Measurements from ENCODE around the gene SYTL3. TPM values are rescaled to one million over a fixed set of nuclear protein-coding genes. Genes with fewer than 3 reads are reported as not detected.

The SYTL3 gene
- total RNA-seq, 1 experiment from 2014 or later: 0.28 TPM

DNA sequence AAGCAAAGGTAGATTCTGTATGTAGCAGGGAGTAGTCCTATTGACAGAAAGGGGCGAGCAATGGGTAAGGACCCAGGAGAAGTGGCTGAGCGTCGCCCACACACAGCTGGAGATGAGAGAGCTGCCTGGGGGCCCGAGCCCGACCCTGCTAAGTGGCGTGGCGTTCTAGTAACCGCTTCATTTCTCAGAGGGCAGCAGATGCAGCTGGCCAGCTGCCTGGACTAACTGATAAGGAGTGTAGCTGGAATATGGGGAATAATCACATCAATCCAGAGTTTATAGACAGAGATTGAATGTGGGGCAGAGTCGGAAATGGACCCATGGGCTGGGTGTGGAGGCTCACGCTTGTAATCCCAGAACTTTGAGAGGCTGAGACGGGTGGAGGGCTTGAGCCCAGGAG is 104.9 kb downstream of the SYTL3 start (continued):
- TF ChIP-seq, protein P1, sequence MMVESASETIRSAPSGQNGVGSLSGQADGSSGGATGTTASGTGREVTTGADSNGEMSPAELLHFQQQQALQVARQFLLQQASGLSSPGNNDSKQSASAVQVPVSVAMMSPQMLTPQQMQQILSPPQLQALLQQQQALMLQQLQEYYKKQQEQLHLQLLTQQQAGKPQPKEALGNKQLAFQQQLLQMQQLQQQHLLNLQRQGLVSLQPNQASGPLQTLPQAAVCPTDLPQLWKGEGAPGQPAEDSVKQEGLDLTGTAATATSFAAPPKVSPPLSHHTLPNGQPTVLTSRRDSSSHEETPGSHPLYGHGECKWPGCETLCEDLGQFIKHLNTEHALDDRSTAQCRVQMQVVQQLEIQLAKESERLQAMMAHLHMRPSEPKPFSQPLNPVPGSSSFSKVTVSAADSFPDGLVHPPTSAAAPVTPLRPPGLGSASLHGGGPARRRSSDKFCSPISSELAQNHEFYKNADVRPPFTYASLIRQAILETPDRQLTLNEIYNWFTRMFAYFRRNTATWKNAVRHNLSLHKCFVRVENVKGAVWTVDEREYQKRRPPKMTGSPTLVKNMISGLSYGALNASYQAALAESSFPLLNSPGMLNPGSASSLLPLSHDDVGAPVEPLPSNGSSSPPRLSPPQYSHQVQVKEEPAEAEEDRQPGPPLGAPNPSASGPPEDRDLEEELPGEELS (CRISPR knock-in tag; IDR thresholded peaks at IDR 0.05): no peak
- TF ChIP-seq, protein P2, sequence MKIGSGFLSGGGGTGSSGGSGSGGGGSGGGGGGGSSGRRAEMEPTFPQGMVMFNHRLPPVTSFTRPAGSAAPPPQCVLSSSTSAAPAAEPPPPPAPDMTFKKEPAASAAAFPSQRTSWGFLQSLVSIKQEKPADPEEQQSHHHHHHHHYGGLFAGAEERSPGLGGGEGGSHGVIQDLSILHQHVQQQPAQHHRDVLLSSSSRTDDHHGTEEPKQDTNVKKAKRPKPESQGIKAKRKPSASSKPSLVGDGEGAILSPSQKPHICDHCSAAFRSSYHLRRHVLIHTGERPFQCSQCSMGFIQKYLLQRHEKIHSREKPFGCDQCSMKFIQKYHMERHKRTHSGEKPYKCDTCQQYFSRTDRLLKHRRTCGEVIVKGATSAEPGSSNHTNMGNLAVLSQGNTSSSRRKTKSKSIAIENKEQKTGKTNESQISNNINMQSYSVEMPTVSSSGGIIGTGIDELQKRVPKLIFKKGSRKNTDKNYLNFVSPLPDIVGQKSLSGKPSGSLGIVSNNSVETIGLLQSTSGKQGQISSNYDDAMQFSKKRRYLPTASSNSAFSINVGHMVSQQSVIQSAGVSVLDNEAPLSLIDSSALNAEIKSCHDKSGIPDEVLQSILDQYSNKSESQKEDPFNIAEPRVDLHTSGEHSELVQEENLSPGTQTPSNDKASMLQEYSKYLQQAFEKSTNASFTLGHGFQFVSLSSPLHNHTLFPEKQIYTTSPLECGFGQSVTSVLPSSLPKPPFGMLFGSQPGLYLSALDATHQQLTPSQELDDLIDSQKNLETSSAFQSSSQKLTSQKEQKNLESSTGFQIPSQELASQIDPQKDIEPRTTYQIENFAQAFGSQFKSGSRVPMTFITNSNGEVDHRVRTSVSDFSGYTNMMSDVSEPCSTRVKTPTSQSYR (CRISPR knock-in tag; IDR thresholded peaks at IDR 0.05): no peak
- TF ChIP-seq FOXK1 (CRISPR knock-in tag; IDR thresholded peaks at IDR 0.05) (no peak), ZNF396 (CRISPR knock-in tag; IDR thresholded peaks at IDR 0.05; ENCODE audit: borderline replicate concordance) (no peak), CREB1 (CRISPR knock-in tag; IDR thresholded peaks at IDR 0.05) (no peak), ZNF423 (CRISPR knock-in tag; IDR thresholded peaks at IDR 0.05) (no peak), ZNF416 (CRISPR knock-in tag; IDR thresholded peaks at IDR 0.05) (no peak), NFE2L1 (CRISPR knock-in tag; IDR thresholded peaks at IDR 0.05) (no peak)
- TF ChIP-seq, protein P3, sequence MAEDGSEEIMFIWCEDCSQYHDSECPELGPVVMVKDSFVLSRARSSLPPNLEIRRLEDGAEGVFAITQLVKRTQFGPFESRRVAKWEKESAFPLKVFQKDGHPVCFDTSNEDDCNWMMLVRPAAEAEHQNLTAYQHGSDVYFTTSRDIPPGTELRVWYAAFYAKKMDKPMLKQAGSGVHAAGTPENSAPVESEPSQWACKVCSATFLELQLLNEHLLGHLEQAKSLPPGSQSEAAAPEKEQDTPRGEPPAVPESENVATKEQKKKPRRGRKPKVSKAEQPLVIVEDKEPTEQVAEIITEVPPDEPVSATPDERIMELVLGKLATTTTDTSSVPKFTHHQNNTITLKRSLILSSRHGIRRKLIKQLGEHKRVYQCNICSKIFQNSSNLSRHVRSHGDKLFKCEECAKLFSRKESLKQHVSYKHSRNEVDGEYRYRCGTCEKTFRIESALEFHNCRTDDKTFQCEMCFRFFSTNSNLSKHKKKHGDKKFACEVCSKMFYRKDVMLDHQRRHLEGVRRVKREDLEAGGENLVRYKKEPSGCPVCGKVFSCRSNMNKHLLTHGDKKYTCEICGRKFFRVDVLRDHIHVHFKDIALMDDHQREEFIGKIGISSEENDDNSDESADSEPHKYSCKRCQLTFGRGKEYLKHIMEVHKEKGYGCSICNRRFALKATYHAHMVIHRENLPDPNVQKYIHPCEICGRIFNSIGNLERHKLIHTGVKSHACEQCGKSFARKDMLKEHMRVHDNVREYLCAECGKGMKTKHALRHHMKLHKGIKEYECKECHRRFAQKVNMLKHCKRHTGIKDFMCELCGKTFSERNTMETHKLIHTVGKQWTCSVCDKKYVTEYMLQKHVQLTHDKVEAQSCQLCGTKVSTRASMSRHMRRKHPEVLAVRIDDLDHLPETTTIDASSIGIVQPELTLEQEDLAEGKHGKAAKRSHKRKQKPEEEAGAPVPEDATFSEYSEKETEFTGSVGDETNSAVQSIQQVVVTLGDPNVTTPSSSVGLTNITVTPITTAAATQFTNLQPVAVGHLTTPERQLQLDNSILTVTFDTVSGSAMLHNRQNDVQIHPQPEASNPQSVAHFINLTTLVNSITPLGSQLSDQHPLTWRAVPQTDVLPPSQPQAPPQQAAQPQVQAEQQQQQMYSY (CRISPR knock-in tag; IDR thresholded peaks at IDR 0.05): no peak
- TF ChIP-seq, protein P4, sequence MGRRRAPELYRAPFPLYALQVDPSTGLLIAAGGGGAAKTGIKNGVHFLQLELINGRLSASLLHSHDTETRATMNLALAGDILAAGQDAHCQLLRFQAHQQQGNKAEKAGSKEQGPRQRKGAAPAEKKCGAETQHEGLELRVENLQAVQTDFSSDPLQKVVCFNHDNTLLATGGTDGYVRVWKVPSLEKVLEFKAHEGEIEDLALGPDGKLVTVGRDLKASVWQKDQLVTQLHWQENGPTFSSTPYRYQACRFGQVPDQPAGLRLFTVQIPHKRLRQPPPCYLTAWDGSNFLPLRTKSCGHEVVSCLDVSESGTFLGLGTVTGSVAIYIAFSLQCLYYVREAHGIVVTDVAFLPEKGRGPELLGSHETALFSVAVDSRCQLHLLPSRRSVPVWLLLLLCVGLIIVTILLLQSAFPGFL (CRISPR knock-in tag; IDR thresholded peaks at IDR 0.05; ENCODE audit: borderline replicate concordance): no peak
- TF ChIP-seq, protein P5, sequence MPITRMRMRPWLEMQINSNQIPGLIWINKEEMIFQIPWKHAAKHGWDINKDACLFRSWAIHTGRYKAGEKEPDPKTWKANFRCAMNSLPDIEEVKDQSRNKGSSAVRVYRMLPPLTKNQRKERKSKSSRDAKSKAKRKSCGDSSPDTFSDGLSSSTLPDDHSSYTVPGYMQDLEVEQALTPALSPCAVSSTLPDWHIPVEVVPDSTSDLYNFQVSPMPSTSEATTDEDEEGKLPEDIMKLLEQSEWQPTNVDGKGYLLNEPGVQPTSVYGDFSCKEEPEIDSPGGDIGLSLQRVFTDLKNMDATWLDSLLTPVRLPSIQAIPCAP (CRISPR knock-in tag; IDR thresholded peaks at IDR 0.05): no peak

DNA sequence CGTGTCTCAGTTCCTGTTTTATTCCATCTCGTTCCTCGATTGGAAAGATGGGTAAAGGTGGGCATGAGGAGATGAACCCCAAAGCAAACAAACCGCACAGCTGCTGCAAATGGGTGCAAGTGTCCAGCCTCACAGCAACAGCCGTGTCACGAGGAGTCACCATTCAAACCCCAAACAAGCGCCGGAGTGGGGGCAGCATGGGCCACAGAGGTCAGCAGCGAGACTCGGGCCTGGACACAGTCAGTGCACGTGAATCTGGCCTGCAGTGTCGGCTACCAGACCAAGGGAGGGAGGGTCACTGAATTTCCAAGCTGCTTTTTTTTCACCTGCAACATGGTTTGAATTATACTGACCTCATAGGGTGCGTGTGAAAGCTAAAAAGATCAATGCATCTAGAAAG is 105.8 kb downstream of the SYTL3 start:
- Mint-ChIP-seq H3K36me3 (no peaks in the 10 kb centered on the region), H3K4me3 (no peak overlapping the region), H3K9me3 (no peaks in the 10 kb centered on the region), H3K27me3 (ENCODE audit: low read depth) (no peaks in the 10 kb centered on the region), H3K4me1 (peaks cover 43% of the 10 kb centered on the region), H3K27ac (no peak overlapping the region)
- ChIA-PET POLR2A (interaction anchor here (0.8 kb wide), 1 partner anchor 37 kb away, joined by 3 read pairs; no protein-coding TSS in a partner anchor), CTCF (interaction anchor here (1.6 kb wide), 1 partner anchor 37 kb away, joined by 5 read pairs; no protein-coding TSS in a partner anchor)
- DNase-seq (ENCODE audit: low spot score) (no peak), ATAC-seq (no peak)
- TF ChIP-seq SOX15 (CRISPR knock-in tag; IDR thresholded peaks at IDR 0.05): no peak
- no peak for TF ChIP-seq OVOL2 (CRISPR knock-in tag; IDR thresholded peaks at IDR 0.05; ENCODE audit: borderline replicate concordance)
- TF ChIP-seq, protein P6, sequence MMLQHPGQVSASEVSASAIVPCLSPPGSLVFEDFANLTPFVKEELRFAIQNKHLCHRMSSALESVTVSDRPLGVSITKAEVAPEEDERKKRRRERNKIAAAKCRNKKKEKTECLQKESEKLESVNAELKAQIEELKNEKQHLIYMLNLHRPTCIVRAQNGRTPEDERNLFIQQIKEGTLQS (CRISPR knock-in tag; conservative IDR thresholded peaks at IDR 0.05): no peak
- no peak for TF ChIP-seq RELA (CRISPR knock-in tag; IDR thresholded peaks at IDR 0.05; ENCODE audit: borderline replicate concordance)
- no peak for TF ChIP-seq SMAD4 (CRISPR knock-in tag; IDR thresholded peaks at IDR 0.05)
- TF ChIP-seq ZBTB21 (CRISPR knock-in tag; IDR thresholded peaks at IDR 0.05; ENCODE audit: borderline replicate concordance): no peak
- no peak for TF ChIP-seq ZNF317 (CRISPR knock-in tag; IDR thresholded peaks at IDR 0.05; ENCODE audit: borderline replicate concordance, low read depth)
- no peak for TF ChIP-seq CREM (CRISPR knock-in tag; IDR thresholded peaks at IDR 0.05)
- no peak for TF ChIP-seq SP1 (CRISPR knock-in tag; conservative IDR thresholded peaks at IDR 0.05)
- TF ChIP-seq, protein P7, sequence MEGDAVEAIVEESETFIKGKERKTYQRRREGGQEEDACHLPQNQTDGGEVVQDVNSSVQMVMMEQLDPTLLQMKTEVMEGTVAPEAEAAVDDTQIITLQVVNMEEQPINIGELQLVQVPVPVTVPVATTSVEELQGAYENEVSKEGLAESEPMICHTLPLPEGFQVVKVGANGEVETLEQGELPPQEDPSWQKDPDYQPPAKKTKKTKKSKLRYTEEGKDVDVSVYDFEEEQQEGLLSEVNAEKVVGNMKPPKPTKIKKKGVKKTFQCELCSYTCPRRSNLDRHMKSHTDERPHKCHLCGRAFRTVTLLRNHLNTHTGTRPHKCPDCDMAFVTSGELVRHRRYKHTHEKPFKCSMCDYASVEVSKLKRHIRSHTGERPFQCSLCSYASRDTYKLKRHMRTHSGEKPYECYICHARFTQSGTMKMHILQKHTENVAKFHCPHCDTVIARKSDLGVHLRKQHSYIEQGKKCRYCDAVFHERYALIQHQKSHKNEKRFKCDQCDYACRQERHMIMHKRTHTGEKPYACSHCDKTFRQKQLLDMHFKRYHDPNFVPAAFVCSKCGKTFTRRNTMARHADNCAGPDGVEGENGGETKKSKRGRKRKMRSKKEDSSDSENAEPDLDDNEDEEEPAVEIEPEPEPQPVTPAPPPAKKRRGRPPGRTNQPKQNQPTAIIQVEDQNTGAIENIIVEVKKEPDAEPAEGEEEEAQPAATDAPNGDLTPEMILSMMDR (IDR thresholded peaks at IDR 0.05): no peak
- TF ChIP-seq, protein P8, sequence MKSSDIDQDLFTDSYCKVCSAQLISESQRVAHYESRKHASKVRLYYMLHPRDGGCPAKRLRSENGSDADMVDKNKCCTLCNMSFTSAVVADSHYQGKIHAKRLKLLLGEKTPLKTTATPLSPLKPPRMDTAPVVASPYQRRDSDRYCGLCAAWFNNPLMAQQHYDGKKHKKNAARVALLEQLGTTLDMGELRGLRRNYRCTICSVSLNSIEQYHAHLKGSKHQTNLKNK (CRISPR knock-in tag; IDR thresholded peaks at IDR 0.05): no peak
- TF ChIP-seq, protein P9, sequence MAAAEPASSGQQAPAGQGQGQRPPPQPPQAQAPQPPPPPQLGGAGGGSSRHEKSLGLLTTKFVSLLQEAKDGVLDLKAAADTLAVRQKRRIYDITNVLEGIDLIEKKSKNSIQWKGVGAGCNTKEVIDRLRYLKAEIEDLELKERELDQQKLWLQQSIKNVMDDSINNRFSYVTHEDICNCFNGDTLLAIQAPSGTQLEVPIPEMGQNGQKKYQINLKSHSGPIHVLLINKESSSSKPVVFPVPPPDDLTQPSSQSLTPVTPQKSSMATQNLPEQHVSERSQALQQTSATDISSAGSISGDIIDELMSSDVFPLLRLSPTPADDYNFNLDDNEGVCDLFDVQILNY (CRISPR knock-in tag; IDR thresholded peaks at IDR 0.05): no peak

All from WTC11 (cell line).